NCI-H1092 (cell line): ENCODE data around the gene DND1.
"Not testable (repeated sequence)": the region's sequence is repeated elsewhere in the genome, so short reads cannot be mapped to it uniquely, and the experiment has no call there.

Source experiments
- DNase-seq: peaks from one replicate; lab custom pipeline; 2025; lab: John Stamatoyannopoulos, UW

DND1 gene

DNA sequence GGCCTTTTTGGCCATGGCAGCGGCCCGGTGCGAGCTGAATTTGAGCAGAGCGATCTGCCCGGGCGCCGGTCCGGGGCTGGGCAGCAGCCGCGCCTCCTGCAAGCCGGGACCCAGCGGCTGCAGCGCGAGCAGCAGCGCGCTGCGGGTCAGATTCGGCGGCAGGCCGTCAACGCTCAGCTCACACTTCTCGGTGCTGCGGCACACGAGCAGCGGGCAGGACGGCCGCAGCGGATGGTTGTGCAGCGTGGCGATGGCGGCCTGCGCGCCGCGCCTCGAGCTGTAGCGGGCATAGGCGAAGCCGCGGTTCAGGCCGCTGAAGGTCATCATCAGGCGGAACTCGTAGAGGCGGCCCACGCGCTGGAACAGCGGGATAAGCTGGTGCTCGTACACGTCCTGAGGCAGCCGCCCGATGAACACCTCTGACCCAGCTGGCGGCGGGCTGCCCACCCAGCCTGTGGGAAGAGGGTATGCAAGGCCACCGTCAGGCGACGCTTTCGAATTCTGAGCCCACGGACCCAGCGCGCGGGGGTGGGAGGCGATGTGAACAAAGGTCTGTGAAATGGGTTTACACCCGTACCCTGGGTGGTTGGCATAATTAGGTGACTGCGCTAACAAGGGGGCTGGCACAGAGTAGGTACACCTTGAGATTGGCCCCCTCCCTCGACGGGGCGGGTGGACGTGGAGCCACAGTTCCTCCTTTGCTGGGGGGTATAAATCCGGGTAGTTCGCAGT is 755 bp downstream of the DND1 start:
- no peak for DNase-seq

DNA sequence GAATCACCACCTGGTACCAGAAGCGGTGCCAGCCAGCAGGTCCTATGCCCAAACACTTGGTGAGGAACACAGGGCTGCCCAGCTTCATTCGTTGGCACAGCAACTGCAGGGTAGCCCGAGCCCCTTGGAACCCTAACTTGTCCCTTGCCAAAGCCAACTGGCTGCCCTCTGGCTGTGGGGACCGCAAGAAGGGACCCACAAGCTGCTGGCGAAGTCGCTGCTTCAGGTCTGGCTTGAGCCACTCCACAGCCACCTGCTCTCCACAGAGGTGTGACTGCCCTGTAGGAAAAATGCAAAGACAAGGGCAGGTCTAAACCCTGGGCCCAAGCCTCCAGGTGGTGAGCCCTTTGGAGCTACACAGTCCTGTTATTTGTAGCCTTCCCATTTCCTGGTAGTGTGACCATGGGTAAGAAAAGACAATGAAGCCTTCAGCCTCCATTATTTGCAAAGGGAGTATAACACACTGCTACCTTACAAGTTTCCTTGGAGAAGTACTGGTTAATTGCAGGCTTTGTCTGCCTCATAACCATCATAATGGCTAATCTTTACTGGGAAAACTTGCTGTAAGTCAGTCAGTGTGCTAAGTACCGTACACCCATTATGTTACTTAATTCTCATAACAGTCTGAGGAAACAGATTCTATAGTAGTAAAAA is 1.8 kb downstream of the DND1 start:
- no peak for DNase-seq

DNA sequence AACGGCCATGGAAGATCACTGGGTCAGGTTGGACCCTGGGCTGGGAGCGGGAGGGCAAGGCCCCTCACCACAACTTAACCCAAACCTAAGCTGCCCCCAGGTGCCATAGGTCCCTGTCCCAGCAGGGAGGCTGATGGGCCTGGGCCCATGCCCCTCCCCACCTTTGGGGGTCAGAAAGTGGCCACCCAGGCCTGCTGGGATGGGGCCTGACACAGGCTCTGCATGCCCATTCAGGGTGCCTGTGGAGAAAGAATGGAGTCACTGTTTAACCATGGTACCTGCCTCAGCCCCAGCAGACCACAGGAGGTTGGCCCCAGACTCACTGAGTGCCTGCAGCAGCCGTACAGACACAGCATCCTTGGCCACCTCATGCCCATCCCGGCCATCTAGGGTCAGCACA is 2.3 kb downstream of the DND1 start:
- DNase-seq: not testable (repeated sequence)

DNA sequence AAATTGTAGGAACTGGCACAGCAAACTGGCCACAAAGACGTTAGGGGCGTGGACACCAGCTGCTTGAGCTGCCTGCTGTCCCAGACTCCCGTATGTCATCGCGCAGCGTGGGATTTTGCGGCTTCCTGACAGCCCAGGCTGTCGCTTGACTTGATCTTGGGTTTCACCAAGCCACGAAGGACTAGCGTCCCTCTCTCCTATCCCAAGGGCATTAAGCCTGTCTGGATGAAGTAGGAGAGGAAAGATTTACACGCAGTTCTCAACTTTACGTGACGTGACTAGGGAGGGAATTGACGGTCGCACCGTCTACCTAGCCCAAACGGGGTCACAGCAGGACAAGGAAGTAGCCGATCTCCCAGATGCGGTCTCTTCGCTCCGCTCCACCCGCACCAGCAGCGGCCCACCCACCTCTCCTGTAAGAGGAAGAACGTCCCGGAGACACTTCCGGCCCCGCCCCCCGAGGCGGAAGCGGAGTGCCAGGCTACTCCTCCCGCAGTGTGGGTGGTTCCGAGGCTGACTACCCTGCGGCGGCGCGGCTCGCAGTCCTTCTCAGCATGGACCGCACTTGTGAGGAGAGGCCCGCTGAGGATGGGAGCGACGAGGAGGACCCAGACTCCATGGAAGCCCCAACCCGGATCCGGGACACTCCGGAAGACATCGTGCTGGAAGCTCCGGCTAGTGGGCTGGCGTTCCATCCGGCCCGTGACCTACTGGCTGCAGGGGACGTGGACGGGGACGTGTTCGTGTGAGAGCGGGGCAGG is 8.8 kb downstream of the DND1 start, which contains the start of gene WDR55:
WDR55 (plus strand) TSS at position 546 of the 761 bp plus-strand sequence; CDS start at position 555, 9 bp downstream.
- peak; percentile 80 for DNase-seq

DNA sequence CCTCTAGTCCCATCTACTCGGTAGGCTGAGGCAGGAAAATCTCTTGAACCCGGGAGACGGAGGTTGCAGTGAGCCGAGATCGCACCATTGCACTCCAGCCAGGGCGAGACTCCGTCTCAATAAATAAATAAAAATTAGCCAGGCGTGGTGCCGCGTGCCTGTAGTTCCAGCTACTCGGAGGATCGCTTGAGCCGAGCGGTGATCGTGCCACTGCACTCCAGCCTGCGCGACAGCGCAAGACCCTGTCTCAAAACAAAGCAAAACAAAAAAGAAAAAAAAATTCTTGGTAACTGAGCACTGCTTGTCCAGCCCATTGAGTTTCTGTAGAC is 9.4 kb downstream of the DND1 start:
- no peak for DNase-seq

GRCh38 chr5:140660371-140660770 is 13.0 kb downstream of the DND1 start:
- not testable (repeated sequence) for DNase-seq

DNA sequence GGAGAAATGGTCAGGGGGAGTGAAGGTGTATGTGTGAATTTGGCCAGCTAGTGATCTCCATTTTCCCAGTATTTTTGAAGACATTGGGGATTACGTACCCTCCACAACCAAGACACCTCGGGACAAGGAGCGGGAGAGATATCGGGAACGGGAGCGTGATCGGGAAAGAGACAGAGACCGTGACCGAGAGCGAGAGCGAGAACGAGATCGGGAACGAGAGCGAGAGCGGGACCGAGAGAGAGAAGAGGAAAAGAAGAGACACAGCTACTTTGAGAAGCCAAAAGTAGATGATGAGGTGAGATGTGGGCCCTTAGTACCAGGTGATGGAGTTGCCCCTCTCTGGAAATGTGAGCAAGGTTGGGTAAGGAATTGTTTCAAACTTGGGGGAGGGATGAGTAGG is 14.5 kb downstream of the DND1 start:
- DNase-seq: no peak

GRCh38 chr5:140647042-140647419 is 26.3 kb downstream of the DND1 start:
- DNase-seq: no peak

- no peak for DNase-seq
Observed at GRCh38 chr5:140642718-140643117, 30.7 kb downstream of the DND1 start.

DNA sequence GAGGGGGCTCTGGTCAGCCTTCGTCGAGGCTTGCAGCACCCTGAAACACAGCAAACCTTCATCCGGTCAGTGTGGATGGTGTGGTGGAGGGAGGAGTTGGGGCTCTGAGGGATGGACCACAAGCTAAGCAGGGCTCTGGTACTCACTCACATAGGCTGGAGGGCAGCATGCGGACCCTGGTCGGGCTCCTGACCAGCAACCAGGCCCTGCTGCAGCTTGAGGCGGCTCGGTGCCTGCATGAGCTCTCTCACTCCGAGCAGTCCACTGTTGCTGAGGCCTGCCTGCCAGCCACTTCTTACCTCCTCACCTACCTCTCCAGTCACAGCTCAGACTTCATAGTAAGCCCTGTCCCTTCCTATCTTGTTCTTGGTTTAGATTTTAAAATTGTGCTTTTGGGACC is 31.7 kb downstream of the DND1 start:
- no peak for DNase-seq

- peak; percentile 82 for DNase-seq
Observed at GRCh38 chr5:140639148-140639981, 34.0 kb downstream of the DND1 start, which contains the start of gene TMCO6. TSS of gene TMCO6 (plus strand) at chr5:140639451. CDS start at chr5:140639528, 77 bp downstream.

- not testable (repeated sequence) for DNase-seq
Observed at GRCh38 chr5:140638898-140639147, 34.6 kb downstream of the DND1 start.

DNA sequence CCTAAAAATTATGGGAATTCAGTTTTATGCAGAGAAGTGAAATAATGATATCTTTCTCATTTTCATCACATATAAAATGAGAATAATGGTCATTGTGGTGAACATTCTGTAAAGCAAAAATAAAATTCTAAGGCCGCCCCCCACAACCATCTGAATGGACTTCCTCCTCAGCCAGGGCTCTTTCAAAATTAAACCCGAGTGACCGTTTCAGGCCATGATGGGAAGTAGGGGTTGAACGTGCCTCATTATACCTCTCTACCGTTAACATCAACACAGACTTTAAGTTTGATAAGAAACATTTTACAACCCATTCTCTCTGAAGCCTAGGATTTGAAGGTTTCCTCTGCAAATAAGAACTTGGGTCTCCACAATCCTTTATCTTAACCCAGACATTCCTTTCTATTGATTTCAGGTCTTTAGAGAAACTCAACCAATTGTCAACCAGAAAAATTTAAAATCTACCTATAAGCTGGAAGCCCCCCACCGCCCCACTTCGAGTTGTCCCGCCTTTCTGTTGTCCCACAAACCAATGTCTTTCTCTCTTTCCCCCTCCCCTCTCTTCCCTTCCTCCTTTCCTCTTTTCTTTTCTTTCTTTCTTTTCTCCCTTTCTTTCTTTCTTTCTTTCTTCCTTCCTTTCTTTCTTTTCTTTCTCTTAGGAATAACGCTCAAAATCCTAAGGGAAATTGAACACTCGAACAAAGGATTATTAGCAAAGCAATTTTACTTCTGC is 35.8 kb downstream of the DND1 start:
- DNase-seq: no peak

DNA sequence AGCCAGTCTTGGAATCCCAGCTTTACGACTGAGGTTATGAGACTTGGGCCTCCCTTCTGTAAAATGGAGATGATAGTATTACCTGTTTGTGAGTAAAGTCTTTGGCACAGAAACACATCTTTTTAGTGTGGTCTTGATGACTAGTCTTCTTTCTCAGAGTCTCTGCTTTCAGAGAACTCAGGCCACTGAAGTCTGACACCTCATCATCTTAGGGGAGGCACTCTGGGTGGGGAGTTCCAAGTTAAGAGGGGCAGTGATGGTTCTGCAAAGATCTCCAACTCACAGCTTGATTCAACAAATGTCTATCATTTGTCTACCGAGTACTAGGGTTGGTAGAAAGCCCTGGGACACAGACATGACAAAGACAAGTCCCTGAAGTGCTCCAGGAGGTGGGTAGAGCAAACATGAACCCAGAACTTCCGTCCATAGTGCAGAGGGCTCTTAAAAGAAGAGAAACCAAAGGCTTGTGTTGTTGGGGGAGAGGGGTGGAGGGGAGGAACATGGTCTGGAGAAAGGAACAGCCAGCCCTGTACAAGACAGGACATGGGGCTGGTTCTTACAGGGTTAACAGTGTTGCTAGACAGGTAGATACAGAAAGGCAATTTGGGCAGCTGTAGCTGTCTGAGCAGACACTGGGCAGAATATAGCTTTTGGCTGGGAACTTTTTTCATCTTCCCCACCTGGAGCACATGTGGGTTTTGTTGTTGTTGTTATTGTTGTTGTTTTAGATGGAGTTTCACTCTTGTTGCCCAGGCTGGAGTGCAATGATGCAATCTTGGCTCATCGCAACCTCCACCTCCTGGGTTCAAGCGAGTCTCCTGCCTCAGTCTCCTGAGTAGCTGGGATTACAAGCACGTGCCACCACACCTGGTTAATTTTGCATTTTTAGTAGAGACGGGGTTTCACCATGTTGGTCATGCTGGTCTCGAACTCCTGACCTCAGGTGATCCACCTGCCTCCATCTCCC is 37.8 kb downstream of the DND1 start:
- DNase-seq: no peak

GRCh38 chr5:140634103-140634502 is 39.3 kb downstream of the DND1 start:
- no peak for DNase-seq

DNA sequence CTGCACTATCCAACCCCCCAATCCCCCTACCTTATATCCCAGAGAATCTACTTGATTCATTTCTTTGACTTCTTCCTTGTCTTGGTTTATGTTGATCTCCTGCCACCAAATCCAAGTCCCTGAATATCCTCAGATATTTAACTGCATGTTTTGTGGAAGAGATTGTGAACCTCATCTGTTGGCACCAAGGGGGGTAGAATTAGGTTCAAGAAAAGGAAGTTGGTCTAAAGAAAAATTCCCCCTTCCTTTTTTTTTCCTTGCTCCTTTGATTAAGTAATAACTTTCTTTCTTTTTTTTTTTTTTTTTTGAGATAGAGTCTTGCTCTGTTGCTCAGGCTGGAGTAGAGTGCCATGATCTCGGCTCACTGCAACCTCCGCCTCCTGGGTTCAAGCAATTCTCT is 39.9 kb downstream of the DND1 start:
- no peak for DNase-seq

- no peak for DNase-seq
Observed at GRCh38 chr5:140633021-140633471, 40.3 kb downstream of the DND1 start, which contains the start of gene CD14. TSS of gene CD14 (minus strand) at chr5:140633175. CDS start at chr5:140633071, 104 bp downstream.

- DNase-seq: no peak
Observed at GRCh38 chr5:140632366-140633020, 40.9 kb downstream of the DND1 start.

GRCh38 chr5:140631831-140632365 is 41.5 kb downstream of the DND1 start:
- no peak for DNase-seq
